GM19372 (cell line): Measurements from ENCODE around the gene HS3ST3A1.

Experiments used
- ATAC-seq: cut with Tn5 transposase; IDR thresholded peaks from one replicate; pipeline ENCODE4 v1.9.1; 2021; ENCODE audit warnings: mild to moderate bottlenecking, low read depth, moderate library complexity; ENCODE audit not compliant: unreplicated experiment

HS3ST3A1 gene

DNA sequence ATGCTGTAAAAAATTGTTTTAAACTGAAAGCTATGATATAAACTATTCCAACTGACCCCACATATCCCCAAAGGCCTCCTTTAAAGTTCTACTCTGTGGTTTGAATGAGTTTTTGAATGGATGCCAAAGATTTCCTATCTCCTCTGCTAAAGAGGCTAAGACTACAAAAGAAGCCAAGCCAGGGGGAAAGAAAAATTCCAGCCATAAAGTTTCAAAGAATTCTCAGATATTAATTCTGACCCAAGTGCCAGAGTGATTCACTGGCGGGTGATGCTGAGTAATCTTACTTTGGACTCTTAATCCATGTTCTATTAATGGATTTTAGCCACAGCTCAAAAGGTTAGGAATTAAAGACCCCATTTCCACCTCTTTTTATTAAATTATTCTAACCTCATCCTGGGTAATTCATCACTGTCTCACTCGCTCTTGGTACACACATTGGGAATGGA lies 60.7 kb downstream of the HS3ST3A1 start:
- no peak for ATAC-seq

DNA sequence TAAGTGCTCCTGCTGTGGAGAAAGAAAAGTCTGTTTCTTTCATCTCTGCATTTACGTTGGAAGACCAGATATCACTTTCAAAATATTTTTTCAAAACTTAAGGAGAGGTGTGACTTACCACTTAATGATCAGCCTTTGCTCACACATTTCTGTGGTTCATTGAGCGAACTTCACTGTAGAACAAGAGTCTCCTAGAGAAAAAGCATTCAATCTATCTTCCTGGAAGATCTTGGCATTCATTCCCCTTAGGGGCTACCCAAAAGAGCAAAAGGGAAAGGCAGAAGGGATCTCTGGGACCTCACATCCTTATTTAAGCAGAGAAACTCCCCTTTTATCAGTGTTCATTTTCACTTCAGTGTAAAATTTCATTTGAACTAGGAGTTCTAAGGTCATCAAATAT lies 61.2 kb downstream of the HS3ST3A1 start:
- no peak for ATAC-seq

DNA sequence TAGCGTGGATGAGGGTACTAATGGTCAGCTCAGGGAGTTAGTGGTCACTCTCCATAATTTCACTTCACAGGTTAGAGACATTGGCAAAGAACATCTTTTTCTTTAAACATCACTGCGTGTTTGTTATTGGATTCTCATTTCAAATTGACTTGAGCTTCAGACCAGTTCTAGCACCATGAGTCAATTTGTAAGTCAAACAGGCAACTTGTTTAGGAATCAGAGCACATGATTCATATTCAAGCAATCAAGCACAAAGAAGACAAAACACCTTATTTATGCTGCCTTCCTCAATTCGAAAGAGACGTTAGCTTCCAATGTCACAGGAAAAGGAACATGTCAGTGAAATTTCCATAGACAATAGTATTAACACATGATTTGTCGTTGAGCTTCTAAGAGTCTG lies 62.3 kb downstream of the HS3ST3A1 start:
- no peak for ATAC-seq

DNA sequence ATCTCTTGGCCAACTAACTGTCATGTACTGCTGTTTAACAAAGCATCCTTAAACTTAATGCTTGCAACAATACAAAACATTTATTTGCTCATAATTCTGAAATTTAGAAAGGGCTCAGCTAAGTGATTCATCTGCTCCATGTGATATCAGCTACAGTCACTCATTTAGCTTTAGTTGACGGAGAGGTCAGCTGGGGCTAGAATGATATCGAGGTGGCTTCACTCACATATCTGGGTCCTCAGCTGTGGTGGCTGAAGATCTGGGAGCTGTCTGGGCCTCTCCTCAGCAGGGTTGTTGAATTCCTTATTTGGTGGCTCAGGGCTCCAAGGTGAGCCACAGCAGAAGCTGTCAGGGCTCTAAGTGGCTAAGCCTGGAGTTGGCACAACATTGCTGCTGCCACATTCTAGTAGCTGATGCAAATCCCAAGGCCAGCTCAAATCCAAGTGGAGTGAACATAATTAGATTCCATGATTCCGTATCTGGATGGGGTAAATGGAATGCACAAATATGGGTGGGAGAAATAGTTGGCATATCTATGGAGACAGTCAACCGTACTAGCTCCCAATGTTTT lies 62.8 kb downstream of the HS3ST3A1 start:
- ATAC-seq = no peak

DNA sequence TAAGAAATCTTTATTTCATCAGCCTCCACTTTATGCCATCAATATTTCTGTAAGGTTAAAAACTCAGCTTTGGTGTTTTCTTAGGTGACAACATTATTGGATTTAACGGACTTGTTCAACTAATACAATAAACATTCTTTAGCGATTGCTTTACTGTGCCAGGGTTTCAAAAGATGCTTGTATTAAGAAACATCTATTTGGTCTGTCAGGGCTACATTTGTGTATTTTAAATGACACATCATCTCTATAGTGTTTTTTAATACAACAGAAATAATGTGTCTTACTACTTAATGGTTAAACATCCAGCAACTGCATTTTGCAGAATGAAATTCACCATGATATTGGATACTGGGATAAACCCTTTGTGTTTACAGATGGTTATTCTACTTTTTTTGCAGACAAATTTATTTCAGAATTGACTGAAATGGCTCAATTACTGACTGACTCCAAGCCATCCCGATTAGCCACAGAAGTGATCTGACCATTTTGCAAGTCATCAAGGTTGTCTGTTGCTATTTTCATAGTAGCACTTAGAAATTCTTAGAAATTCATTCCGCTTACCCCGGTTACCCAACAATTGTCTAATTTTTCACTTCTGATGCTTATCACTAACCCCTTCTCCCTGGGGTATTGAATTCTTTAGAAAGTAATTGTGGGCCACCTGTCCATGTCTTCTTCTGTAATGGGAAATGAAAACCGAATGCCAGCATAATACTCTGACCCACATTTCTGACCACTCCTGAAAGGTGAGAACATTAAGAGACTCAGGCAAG lies 63.7 kb downstream of the HS3ST3A1 start:
- ATAC-seq = no peak

DNA sequence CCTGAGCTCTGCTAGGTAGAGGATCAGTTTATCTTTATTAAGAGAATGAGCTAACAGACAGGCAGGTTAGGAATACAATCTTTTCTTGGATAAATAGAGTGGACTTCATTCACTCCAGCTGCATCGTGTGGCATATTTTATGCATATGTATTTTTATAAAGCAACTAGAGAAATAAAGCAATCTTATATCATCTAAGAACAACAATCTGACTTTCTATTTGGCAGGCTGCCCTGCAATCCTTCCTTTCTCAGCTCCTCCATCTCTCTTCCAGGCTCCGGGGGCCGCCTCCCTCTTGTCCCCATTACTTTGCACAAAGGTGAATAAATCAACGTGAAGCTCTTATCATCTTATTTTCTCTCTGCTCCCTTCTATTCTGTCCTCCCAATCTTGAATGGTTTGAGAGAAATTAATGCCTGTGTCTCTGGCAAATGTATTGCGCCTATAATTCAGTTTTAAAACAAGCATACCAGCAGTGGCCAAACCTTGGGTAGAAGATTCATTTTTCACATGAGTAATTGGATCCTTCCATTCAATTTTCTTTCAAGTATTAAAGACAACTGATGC lies 64.5 kb downstream of the HS3ST3A1 start:
- no peak for ATAC-seq

DNA sequence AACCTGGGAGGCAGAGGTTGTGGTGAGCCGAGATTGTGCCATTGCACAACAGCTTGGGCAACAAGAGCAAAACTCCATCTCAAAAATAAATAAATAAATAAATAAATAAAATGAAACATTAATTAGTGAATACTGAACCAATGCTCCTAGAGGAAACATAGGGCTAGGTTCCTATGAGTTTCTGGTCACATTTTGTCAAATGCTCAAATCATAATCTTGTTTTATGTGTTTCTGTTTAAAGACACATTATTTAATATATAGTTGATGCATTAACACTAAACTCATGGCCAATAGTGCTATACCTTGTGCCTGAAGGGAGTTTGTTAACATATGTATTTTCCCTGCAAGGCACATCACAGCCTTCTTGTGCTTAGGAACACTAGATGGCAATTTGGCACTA lies 66.8 kb downstream of the HS3ST3A1 start:
- ATAC-seq = no peak

DNA sequence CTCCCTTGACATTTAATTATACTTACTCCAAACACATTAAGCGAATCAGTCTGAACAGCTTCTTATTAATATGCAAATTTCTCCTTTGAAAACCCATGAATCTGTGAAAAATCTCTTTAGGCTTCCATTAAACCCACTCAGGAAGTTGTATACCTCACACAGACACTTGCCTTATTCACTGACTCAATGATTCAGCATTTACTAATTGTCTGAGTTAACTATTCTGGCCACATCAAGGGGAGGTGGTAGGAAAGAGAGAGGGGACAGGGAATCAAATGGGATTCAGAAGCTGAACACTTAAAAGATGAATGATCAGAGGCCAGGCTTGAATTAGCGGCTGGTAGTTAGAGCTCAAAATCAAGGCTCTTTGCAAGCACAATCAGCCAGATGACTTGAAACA lies 70.0 kb downstream of the HS3ST3A1 start:
- ATAC-seq = no peak

DNA sequence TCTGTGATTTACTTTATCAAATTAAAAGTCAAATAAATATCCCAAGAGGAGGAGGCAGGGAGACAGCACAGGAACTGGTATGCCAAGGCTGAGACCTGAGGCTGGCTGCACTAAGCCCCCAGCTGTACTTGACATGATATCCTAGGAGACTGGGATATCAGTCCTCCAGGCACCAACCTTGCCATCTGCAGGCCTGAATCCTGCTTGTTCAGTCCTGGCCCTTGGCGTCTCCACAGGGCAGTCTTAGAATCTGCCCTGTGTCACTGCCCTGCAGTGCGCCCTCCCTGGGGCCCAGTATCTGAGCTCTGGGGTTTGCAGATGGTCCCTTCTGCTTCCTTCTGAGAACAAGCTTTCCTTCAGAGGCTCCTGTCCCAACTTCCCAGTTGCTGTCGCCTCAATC lies 75.9 kb downstream of the HS3ST3A1 start:
- ATAC-seq = no peak

DNA sequence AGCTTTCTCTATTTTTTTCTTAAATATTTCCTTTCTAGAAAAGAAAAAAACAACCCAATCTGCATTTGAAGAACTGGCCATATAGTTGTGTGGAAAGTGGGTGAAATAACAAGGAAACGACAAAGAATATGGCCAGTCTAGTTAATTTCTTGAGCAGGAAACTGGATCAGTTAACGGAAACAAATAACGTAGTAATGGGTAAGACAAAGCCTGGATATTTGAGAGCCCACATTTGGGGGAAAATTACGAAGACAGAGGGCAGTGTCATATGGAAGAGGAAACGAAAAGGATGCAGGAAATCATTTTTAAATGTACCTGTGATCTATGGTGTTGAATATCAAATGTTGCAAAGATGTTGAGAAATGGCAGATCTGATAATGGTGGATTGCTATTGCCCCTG lies 78.6 kb downstream of the HS3ST3A1 start:
- ATAC-seq = no peak

DNA sequence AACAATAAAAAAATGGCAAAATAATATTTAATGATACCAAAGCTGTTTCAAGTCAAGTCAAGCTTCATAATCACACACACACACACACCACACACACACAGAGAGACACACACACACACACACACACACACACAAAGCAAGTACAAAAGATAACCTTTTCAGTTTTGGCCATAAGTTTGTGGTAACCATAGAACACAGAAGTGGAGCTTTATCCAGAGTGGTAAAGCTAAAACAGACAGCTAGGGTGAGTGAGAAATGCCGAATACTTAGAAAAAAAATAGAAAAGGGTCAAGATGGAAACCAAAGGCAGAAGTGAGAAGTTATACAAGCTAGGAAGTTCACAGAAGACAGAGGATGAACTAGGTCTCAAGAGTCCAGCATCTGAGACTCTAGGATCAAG lies 79.0 kb downstream of the HS3ST3A1 start:
- no peak for ATAC-seq

DNA sequence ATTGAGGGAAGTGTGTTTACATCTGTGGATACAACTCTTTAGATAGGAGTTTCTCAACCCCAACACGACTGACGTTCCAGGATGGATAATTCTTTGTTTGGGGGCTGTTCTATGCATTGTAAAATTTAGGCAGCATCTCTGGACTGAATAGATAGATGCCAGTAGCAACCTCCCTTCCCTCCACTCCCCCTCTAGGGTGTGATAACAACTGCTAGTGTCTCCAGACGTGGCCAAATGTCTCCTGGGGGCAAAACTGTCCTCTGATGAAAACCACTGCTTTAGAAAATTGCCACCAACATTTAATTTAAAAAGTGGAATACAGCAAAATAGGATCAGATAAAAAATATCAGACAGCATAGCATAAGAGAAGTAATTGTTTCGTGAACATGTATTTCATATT lies 79.9 kb downstream of the HS3ST3A1 start:
- ATAC-seq = no peak

DNA sequence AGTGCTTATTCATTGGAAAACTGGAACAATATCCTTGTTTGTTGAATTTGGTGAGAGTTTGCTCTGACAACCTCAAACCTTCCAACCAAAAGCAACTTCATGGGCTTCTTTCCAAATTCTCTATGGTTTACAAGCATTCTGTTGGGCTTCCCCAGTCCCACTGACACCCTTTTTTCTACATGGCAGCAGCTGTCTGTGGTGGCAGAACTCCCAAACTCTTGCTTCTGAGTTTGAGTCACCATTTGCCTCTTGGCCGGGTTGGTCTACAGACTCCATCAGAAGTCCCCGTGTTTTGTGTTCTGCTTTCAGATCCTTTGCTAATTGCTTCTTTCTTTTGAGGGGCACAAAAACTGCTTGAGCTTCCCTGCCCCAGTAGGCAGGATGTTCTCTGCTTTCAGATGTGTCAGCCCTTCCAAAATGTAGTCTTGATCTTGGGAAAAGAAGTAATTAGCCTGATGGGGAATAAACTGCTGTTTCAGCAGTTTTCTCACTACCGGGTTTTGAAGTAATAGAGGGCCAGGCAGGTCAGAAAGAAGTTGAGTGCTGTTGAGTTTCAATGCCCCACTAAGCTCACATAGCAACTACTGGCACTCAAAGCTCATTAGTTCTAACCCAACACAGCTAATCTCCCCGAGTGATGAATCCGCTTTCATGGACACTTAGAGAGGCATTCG lies 80.7 kb downstream of the HS3ST3A1 start:
- ATAC-seq = no peak

DNA sequence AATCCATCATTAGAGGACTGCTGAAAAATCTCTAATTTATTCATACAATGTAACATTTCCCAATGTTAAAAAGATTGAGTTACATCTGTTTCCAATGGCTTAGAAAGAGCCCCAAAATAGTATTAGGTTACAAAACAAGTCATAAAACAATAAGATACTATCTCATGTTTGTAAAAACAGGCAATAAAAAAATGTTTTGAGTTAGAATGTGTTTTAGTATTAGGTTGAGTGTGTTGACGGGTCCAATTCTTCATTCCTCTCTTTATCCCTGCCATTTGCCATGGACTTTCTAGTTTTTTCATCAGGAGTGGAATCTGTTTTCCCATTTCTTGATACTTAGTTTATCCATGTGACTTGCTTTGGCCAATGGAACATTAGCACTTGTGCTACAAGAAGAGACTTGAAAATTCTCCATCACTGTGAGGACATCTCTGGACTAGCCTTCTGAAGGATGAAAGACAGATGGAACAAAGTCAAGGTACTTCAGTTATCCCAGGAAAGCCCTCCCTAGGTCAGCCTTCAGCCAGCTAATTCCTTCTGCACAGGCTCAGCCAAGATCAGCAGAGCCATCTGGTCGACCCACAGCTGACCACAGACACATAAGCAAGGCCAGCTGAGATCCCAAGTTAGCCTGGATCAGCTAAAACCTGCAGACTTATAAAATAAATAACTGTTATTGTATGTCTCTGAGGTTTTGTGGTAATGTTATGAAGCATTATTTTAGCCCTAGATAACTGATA lies 83.3 kb downstream of the HS3ST3A1 start:
- ATAC-seq = no peak

DNA sequence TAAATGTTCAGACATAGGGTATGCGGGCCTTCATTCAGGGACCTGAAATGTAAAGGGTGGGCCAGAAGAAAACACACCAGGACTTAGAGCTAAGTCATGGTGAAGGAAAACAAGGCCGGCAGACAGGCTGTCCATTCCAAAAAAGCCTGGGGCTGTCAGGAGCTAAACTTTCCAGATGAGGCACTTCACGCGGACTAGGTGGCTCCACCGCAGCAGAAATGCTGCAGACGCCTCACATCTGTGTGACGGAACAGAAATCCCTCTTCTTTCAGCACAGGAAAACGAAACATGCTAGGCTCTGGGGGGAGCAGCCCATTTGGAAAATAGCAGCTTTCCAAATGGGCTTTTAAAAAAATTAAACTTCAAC lies 88.7 kb downstream of the HS3ST3A1 start:
- ATAC-seq = no peak

DNA sequence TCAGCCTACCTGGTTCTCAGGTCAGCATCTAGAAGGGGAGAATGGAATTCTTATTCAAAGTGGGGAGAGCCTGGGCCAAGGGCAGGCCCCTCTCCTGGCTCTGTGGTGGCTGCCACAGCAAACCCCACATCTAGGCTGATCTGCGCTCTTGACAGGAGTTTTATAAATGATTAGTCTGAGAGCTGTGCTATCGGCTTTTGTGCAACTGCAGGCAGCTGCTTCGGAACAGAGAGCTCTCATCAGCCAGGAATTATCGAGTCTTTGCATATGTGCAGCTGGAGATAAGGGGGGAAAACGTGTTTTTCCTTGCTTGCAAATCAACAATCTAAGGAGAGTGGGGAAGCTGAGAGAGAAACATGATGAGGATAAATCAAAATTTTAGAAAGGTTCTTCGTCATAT lies 91.7 kb downstream of the HS3ST3A1 start:
- ATAC-seq = no peak

DNA sequence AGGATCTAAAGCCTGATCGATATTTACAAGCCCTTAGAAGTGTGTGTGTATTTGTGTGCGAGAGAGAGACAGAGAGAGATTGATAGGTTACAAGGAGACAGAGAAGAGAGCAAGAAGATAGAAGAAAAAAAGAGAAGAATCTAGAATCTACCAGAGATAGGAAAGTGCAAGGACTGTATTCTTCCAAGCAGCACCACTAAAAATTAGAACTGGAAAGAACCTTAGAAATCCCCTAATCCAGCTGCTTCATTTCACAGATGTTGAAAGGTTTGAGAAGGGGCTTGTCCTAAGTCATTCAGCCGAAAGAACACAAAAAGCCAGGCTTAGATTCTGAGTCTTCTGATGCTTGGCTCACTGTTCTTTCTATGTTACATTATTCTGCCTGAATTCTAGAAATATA lies 92.2 kb downstream of the HS3ST3A1 start:
- ATAC-seq = no peak

DNA sequence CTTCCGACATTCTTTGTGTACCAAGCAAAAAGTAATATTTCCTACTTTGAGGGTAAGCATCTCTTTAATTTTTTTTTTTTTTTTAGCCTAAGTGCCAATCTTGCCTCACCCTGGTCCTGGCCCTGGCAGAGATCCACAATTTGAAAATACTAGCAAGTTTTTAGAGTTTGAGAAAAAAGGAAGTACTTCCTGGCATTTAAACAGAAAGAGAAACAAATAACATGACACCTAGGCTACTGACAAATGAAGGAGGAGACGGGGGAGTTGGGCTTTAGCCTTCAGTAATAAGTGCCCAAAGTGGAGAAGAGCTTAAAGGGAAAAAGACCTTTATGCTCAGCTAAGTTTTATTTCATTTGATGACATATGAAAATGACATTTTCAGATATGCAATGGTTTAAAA lies 92.8 kb downstream of the HS3ST3A1 start:
- ATAC-seq = no peak

DNA sequence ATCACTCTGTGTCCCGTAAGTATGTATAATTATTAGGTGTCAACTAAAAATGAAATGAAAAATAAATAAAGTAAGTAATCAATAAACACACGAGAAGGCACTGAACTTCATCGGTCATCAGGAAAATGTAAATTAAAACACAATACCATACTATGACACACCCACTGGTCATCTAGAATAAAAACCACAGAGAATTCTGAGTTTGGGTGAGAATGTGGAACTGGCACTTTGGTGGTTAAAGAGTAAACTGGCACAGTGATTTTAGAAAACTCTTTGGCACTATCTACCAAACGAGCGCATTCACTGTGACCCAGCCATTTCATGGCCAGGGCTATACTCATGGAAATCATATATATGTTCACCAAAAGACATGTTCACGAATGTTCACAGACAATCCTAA lies 98.2 kb downstream of the HS3ST3A1 start:
- no peak for ATAC-seq

DNA sequence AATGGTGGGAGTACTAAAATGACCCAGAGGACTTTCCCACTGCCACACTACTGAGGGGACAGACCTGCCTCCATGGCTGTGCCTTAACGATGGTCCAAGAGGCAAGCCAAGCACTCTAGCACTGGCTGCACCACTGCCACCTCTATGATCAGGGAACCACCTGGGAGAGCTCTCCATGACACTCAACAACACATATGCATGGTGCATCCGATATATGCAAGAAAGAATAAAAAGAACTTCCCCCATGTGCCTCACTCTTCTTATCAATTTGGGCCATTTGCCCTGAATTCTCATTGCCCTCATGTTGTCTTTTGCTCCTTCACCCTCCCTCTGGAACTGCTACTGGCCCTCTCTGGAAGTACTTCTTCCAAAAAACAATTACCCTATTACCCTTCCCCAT lies 99.5 kb downstream of the HS3ST3A1 start:
- ATAC-seq = no peak

DNA sequence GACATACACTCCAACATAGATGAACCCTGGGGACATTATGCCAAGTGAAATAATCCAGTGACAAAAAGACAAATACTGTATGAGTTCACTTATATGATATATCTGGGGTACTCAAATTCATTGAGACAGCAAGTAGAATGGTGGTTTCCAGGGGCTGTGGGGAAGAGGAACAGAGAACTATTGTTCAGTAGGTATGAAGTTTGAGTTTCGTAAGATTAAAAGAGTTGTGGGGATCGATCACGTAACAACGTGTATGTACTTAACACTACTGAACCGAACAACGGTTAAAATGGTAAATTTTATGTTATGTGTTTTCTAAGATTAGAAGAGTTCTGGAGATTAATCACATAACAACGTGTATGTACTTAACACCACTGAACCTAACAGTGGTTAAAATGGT lies 100.8 kb downstream of the HS3ST3A1 start:
- ATAC-seq = no peak
